Activated naive CD4-positive, alpha-beta T cell treated with anti-CD3 and anti-CD28 coated beads, Interleukin-2, amount 50 U/mL, for 16 hours (primary cell): ENCODE data around the gene LTBP3.

Experiments
- DNase-seq: peaks from one replicate; pipeline ENCODE4 v3.0.0-alpha.2; 2020

Gene LTBP3

DNA sequence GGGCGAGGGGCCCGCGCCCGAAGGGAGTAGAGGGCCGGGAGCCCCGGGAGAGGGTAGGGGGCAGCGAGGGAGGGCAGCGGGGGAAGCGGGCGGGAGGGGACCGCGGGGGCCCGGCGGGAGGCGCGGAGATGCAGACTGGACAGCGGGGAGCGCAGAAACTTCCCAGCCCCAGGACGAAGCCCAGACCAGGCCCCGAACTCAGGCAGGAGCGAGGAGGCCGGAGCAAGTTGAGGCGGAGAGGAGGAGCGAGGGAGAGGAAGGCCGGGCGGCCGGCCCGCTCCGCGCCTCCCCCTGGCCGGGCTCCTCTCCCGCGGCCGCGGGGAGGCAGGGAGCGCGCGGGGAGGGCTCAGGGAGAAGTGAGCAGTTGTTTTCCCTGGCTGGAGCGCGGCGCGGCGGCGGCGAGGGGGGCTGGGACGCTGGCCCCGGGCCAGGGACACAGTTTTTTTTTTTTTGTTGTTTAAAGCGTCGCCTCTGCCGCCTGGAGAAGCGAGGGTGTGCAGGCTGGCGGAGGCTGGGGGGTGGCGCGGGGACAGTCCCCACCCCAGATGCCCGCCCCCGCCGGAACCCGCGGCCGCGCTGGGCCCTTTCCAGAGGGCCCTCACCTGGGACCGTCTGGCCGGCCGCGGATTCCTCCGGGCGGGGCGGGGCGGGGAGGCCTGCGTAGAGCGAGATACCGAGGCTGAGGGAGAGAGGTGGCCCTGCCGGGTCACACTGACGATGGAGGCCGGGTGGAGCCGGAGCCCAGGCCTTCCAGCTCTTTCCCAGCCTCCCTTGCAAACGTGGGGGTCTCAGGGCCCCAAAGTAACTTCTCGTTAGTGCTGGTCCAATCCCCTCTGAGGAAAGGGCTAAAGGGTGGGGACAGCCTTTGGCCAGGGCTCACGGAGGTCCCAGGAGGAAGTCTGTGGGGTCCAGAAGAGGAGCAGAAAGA is at the start of gene LTBP3:
TSS of gene LTBP3 (minus strand) at position 358 of the 928 bp plus-strand sequence. CDS start 400 bp downstream, outside the sequence.
- peak; percentile 46 for DNase-seq

GRCh38 chr11:65606876-65607613 is 48.9 kb upstream of the LTBP3 start:
- DNase-seq: no peak

DNA sequence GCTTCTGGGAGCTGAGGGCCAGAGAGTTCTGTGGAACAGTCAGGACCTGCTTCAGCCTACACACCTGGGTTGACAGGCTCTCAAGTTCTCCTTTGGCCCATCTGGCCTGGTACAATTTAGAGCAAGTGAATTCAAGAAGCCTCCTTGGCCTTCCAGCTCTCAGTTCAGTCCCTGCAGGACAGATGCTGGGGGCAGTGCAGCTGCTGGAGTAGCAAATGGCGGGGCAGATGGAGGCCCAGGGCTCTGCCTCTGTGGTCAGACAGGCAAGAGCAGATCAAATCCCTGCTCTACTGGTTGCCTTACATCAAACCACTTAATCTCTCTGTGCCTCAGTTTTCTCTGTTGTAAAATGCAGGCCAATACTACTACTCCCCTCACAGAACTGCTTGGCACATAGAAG is 46.1 kb upstream of the LTBP3 start:
- no peak for DNase-seq

GRCh38 chr11:65599955-65600246 is 41.7 kb upstream of the LTBP3 start:
- DNase-seq: no peak

- no peak for DNase-seq
Observed at GRCh38 chr11:65599216-65599954, 41.2 kb upstream of the LTBP3 start.

GRCh38 chr11:65598258-65598699 is 40.1 kb upstream of the LTBP3 start:
- DNase-seq: no peak

GRCh38 chr11:65596520-65596919 is 38.4 kb upstream of the LTBP3 start:
- no peak for DNase-seq

DNA sequence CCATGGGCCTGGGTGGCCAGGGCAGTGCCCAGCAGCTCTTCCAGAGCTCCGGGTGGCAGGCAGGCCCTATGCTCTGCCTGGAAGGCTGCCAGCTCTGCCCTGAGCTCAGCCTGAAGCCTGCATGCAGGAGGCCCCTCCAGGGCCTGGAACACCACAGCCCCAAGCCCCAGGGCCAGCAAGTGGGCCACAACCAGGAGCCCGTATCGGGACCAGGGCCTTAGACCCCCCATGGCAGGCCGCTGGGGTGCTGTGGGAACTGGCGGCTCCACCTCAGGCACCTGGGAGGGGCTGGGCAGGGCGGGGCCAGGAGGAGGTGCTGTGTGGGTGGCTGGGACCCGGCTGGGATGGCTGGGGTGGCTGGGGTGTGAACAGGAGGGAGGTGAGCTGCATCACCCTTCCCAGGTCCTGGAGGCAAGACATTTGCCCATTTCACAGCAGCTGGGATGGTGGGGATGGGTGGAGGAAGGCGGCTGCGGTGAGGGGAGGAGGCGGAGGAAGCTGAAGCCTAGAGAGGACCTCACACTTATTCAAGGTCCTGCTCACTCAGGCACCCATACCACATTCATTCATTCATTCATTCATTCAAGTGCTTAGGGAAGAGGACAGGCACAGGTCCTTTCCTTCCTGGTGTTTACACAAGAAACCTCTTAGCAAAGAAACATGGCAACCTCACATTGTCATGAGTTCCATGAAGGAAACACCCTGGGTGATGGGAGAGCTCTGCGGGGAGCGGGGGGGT is 37.6 kb upstream of the LTBP3 start, which contains the start of gene KCNK7:
TSS of gene KCNK7 (minus strand) at position 258 of the 739 bp plus-strand sequence. CDS start at position 230, 28 bp downstream.
- DNase-seq: no peak

DNA sequence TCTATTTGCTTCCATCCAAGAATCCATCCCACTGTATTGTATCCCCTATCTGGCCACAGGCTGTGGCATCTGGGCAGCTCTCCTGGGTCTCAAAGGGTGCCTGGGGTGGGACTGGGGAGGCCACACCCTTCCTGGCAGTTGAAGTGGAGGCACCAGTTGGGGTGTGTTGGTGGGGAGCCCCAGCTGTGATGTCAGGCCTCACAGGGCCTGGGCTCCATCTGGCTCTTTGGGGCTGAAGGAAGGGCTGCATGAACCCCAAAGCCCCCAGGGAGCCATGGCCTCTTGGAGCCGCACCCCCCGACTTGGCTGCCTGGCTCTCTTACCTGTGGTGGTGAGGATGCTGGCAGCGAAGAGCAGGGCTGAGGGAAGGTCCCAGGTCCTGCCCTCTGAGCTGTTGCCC is 37.0 kb upstream of the LTBP3 start:
- DNase-seq: no peak

DNA sequence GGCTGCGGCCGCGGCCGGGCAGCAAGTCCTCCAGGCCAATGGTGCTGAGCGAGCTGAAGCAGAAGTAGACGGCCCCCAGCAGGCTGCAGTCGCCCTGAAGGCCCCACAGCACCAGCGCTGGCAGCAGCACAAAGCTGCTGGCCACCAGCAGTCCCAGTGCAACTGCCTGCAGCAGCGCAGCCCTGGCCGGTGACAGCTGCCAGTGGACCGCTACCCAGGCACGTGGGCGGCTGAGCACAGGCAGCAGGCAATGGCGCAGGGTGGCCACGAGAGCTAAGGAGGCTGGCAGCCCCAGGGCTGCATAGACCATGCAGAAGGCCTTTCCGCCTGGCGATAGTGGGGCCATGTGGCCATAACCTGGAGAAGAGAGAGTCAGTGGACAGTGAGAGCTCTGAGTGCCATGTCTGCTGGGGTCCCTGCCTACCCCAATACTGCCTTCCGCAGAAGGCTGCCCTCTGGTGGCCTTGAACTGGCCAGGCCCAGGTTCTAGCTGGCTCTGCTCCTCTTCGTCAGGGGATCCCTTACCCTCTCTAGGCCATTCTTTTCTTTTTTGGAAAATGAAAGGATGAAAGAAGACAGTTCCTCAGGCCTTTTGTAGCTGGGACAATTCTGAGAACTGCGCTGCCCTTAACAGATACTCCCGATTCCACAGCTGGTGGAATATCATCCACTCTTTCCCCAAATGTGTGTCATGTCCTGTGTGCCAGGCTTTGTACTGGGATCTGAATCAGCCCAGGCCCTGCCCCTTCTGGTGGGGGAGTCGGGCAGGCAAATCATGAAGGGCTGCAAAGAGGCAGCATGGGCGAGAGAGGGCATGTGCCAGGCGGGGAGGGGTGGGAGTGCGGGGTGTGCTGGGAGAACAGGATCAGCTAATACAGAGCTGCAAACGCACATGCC is 35.6 kb upstream of the LTBP3 start:
- peak; percentile 58 for DNase-seq

GRCh38 chr11:65592858-65593517 is 34.8 kb upstream of the LTBP3 start:
- no peak for DNase-seq

- DNase-seq: no peak
Observed at GRCh38 chr11:65591939-65592857, 34.0 kb upstream of the LTBP3 start.

- DNase-seq: no peak
Observed at GRCh38 chr11:65590240-65590738, 32.1 kb upstream of the LTBP3 start.

DNA sequence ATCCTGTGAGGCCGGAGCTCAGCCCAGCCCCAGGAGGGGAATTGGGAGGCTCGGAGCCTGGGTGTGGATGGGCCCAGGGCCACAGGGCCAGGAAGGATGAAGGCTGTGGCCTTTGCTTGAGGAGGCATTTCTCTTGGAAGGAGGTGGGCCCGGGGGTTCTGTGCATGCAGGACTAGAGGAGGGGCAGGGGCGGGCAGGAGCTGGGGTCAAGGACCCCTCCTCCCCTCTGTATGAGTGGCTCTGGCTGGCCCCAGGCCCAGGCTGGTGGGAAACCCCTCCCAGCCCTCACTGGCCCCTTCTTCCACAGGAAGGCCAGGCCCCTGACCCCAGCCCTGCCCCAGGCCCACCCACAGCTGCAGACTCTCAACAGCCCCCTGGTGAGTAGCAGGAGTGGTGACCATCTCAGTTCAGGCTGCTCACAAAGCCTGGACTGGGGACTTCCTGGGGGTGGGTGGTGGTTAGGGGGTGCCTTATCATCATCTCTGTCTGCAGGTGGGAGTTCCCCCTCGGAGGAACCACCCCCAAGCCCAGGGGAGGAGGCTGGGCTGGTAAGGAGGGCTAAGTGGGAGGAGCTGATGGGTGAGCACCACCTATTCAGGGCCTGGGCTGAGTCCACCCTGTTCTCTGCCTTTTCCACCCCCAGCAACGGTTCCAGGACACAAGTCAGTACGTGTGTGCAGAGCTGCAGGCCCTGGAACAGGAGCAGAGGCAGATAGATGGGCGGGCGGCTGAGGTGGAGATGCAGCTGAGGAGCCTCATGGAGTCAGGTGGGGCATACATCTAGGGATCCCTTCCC is 31.5 kb upstream of the LTBP3 start:
- no peak for DNase-seq

DNA sequence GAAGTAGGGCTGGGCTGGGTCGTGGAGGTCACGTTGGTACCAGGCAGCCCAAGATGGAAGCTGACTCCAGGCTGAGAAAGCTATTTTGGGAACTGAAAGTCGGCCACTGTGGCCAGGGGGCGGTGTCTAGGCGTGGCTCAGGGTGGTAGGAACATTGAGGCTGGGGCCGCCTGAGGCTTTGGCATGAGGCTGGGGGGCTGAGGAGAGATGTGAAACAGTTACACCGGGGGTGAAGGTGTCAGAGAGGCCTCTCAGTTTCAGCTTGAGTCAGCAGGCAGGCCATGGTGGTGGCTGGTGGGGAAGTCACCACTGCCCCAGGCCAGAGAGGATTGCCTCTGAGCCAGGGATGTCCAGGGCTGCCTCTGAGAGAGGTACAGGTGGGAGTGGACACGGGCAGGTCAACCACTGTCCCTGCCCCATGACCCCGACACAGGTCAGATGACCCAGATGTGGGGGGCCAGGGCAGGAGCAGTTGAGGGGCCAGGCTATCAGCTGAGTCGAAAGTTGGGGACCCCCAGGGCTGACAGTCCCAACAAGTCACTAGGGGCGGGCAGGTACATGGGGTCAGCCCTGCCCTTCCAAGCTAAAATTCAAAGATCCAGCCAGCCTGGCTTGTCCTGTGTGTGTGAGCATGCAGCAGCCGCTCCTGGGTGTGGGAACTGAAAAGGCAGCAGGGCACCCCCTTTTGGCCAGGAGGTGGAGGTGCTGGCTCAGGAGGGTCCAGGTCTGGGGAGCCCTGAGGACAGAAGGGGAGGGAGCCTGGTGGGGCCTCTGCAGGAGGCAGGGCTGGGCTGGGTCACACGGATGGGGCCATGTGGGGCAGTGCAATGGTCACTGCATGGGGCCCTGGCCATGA is 30.3 kb upstream of the LTBP3 start:
- peak; percentile 74 for DNase-seq

GRCh38 chr11:65586676-65587075 is 28.5 kb upstream of the LTBP3 start:
- DNase-seq: no peak

DNA sequence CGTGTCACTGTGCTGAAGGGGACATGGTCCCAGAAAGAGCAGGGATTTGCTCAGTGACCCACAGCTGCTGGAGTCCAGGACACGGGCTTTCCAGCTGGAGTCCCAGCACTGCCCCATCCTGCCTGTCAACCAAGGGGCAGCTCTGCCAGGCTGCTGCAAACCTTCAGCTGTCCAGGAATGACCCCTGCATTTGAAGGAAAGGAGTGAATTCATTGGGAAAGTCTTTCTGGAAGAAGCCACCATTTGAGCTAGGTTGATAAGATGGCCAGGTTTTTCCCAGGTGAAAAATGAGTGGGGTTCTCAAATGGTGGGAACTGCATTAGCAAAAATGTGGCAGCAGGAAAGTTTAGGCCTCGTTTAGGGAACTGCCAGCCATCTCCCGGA is 28.1 kb upstream of the LTBP3 start:
- no peak for DNase-seq
